Measurements from ENCODE around the gene RHOBTB3.
"Not testable (repeated sequence)": the region's sequence is repeated elsewhere in the genome, so short reads cannot be mapped to it uniquely, and the experiment has no call there.

Gene RHOBTB3

DNA sequence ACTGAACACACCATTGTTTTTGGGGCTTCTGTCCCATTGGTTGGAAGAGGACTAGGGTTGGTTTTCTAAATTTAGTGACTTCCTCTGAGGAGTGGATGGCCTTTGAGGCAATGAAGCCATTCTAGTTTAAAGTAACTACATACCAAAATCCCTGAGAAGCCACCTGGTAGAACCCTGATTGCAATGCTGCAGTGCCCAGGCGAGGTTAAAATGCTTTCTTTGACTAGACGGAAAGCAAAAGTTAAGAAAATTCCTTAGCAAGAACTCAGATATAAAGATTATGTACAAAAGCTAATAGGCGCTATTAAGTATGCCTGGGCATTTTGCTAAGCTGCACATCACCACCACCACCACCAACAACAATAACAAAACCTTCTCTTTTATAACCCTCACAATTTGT lies 70.8 kb downstream of the RHOBTB3 start:
- DNase-seq (ENCODE audit: low spot score) = no peak

DNA sequence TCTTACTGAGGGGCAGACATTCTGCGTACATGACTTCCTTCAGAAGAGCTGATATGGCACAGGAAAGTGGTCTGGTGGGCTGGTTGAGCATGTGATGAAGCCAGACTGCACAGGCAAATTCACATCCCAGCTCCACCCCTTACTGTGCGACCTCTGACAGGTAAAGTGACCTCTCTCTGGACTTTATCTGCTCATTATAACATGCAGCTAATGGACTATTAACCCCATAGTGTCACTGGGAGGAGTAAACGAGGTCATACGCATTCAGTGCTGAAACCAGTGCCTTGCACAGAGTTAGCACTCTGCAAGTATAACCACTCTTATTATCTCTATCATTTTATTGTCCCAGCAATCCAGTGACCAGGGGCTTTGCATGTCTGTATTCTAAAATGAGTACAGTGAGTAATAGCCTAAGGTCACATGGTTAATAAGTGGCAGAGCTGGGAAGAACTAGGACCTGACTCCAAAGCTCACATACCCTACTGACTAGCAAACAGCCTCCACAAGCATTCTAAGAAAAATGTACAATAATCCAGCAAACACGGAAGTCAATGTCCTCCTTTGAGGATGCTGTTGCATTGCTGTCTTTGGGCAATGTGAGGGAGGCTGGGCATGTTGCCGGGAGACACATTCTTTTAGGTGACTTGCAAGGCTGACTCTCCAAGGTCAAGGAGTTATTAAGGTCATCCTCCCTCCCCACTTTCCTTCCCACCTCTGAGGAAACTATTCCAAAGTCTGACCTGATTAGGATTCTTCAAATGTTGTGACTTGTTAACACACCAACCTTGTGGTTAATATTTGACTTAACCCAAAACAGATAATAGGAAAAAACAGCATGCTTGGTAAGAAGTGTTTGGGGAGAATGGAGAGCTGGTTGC lies 72.4 kb downstream of the RHOBTB3 start:
- DNase-seq (ENCODE audit: low spot score) = no peak

DNA sequence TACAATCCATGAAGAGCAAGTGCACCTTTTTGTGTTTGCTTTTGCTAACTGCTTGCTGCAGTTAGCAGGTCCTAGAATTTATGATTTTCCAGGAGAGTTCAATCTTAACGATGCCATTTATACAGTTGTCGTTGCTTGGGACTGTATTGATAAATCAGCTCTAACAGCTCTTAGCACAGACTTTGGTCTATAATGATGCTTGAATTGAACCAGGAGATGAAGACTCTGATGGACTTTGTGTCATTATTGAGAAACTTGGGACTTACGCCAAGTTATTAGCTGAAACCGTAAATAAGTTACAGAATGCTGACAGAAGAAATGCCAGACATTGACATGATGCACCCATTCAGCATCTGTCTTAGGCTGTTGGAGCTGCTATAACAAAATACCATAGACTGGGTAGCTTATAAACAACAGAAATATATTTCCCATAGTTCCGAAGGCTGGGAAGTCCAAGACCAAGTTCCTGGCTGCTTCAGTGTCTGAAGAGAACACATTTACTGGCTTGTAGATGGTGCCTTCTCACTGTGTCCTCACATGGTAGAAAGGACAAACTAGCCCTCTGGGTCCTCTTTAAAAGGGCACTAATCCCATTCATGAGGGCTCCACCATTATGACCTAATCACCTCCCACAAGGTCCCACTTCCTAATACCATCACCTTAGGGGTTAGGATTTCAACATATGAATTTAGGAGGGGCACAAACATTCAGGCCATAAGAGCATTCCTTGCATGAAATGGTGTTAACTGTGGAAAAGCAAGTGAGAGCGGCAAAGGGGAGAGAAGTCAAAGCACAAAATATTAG lies 73.8 kb downstream of the RHOBTB3 start:
- DNase-seq (ENCODE audit: low spot score) = no peak

DNA sequence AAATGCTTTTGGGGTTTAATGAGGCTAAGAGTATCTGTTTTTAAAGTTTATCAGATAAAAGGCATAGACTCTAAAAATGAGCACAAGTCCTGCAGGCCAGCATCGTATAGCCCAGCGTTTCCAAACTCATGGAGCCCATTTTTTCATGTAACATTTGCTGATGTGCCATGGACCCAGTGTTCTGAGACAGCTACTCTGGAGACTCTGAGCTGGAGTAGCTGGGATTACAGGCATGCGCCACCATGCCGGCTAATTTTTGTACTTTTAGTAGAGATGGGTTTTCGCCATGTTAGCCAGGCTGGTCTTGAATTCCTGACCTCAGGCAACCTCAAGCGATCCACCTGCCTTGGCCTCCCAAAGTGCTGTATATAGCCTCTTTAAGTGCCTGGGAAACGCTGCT lies 75.6 kb downstream of the RHOBTB3 start:
- no peak for DNase-seq (ENCODE audit: low spot score)

DNA sequence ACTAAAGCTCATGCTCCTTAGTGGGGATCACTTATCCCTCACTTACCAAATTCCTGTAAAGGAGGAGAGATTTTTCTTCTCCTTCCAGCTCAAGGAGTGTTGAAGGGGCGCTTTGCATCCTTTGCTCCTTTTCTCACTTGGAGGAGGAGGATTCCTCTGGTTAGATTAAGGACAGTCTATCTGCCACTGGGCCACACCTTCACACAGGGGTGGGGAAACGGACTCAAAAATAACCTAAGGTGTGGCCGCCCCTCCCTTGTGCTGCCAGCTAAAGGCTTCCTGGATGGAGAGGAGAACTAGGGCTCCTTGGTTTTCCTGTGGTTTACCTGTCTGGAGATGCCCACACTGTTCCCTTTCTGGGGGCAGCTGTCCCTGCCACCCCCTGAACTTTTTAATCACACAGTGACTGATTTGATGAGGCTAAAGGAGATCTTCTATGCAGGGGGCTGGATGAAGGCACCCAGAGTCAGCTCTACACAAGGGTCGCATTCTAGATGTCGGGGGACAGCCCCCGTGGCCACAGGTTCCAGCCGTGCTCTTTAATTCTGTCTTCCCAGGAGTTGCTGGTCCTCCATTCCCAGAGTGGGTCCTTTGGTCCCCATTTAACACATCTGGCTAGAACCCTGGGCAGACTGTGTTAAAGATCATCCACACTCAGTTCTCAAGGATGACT lies 77.0 kb downstream of the RHOBTB3 start:
- DNase-seq (ENCODE audit: low spot score) = no peak

GRCh38 chr5:95808686-95809413 lies 77.7 kb downstream of the RHOBTB3 start:
- peak; percentile 33 for DNase-seq (ENCODE audit: low spot score)

DNA sequence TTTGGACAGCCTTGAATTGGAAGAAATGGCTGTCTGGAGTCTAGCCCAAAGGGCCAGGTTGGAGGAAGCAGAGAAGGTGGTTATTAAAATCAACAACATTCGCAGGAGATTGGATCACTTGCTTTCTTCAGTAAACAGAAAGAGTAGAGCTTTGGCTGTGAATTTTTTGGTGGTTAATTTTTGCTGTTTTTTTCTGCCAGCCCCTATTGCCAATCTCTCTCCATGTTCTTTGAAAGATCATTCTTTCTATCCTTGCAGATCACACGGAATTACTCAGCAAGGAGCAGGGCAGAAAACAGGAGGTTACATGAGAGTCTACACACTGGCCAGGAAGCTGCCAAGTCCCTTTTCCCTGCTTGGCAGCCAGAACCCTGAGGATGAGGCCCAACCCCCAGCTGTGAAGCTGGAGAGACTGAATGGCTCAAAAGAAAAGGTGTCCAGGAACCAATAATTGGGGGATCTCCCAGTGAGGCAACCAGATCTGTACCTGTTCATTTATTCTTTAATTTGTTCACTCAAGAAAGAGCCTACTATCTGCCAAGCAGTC lies 78.4 kb downstream of the RHOBTB3 start:
- peak; percentile 82 for DNase-seq (ENCODE audit: low spot score)

- no peak for DNase-seq (ENCODE audit: low spot score)
These were observed 79.4 kb downstream of the RHOBTB3 start for GRCh38 chr5:95810305-95811125.

DNA sequence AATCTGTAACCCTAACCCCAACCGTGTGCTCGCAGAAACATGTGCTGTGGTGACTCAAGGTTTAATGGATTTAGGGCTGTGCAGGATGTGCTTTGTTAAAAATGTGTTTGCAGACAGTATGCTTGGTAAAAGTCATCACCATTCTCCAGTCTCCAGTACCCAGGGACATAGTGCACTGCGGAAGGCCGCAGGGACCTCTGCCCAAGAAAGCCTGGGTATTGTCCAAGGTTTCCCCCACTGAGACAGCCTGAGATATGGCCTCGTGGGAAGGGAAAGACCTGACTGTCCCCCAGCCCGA lies 79.9 kb downstream of the RHOBTB3 start:
- not testable (repeated sequence) for DNase-seq (ENCODE audit: low spot score)

GRCh38 chr5:95811461-95812073 lies 80.4 kb downstream of the RHOBTB3 start:
- DNase-seq (ENCODE audit: low spot score) = not testable (repeated sequence)

DNA sequence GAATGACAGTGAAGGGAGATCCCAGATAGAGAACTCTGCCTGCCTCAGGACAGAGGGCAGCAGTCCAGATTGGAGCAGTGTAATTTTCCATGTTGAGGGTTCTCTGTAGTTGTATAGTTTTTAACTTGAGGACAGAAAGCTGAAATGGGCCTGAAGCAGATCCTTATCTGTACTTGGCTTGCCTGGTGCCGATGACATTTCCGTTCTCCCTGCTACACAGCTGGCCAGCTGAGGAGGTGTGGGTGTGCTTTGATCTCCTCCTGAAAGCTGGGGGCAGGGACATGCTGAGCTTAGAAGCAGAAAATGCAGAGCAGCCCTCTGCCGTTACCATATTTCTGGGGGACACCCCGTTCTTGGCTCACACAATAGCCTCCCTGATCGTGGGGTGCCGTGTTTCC lies 80.9 kb downstream of the RHOBTB3 start:
- DNase-seq (ENCODE audit: low spot score) = no peak

DNA sequence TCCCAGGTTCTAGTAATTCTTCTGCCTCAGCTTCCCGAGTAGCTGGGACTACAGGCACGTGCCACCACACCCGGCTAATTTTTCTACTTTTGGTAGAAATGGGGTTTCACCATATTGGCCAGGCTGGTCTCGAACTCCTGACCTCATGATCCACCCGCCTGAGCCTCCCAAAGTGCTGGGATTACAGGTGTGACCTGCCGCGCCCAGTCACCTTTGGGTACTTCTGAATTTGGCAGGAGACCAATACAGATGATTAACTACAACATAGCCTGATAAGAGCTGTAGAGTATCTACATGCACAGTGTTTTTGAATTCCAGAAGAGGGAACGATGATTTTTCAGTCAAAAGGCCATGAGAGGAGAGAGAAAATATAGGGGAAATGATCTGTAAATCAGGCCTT lies 81.9 kb downstream of the RHOBTB3 start:
- DNase-seq (ENCODE audit: low spot score) = not testable (repeated sequence)

GRCh38 chr5:95815155-95815729 lies 84.1 kb downstream of the RHOBTB3 start:
- no peak for DNase-seq (ENCODE audit: low spot score)

- no peak for DNase-seq (ENCODE audit: low spot score)
These were observed 85.2 kb downstream of the RHOBTB3 start for GRCh38 chr5:95816341-95816740.

DNA sequence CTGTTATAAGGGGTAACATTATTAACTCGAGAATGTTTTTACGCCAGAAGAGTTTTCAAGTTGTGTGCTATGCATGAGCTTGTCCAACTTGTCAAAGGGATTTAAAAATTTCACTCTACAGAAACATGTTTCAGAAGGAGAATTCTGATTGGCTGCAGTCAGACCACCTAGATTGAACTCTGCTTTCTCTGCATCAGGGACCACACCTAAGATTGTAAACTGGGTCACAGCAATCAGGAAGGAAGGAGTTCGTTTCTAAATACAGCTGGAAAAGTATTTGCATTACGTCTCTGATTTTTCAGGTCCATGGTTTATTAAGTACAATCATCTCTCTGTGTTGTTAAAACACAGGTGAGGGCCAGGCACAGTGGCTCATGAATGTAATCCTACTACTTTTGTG lies 85.6 kb downstream of the RHOBTB3 start:
- DNase-seq (ENCODE audit: low spot score) = no peak

GRCh38 chr5:95817430-95817829 lies 86.3 kb downstream of the RHOBTB3 start:
- no peak for DNase-seq (ENCODE audit: low spot score)

- peak; percentile 16 for DNase-seq (ENCODE audit: low spot score)
These were observed 87.3 kb downstream of the RHOBTB3 start for GRCh38 chr5:95818181-95819147.

DNA sequence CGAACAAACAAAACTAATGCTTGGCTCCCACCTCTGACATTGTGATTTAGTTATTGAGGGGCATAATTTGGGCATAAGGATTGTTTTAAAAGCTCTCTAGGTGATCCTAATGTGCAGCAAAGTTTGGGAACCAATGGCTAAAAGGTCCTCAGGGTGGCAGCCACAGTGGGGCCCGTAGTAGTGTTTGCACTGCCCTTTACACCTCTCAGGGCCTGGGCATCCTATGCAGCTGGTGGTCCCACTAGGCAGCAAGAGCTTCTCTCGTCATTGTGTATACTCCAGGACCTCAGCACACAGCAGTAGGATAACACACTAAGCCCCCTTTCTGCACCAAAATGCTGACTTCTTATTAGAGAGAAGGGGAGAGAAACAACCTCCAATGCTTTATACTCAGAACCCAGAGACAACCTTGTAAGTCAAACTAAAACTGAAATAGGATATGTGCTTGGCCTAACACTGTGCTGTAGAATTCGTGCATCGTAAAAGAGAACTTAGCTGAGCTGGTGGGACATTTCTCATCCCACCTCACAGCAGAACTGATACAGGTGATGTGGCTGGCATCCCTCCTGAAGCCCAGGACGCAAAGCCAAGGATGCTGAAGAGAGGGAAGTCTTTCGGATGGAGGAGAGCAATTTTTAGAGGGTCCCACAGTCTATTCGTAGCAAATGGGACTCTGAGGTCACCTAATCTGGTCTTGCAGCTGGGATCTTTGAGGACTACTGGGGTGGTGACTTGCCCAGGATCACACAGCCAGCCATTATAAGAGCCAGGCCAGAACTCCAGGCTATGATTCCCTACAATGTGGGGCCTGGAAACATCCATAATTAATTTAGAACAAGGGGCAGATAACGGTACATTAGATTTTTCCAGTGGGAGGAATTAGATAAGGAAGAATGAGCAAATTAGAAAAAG lies 90.2 kb downstream of the RHOBTB3 start:
- no peak for DNase-seq (ENCODE audit: low spot score)
